PC-3 (cell line): Measurements from ENCODE around the gene OR2AJ1. TPM values are rescaled to one million over a fixed set of nuclear protein-coding genes. Genes with fewer than 3 reads are reported as not detected.

Experiments
- ATAC-seq: fragments of 200-7000 bp; cut with Tn5 transposase; 2 replicates; pipeline ENCODE4 v1.9.1; 2020; ENCODE audit warnings: mild to moderate bottlenecking, moderate library complexity
- BruUV-seq: library from RNA; stranded (reverse); fragments of 400-500 nt; replicated peaks from 2 replicates; lab custom pipeline; 2021; lab: Mats Ljungman, UMichigan
- CTCF ChIA-PET: fragments of 300-600 bp; sonication (Branson Sonifier 250); formaldehyde crosslinking; loops from one replicate; lab custom pipeline; 2022; ENCODE audit warnings: antibody characterized with exemption; lab: Charles Lee
- POLR2A ChIA-PET: fragments of 300-600 bp; sonication (Branson Sonifier 250); formaldehyde crosslinking; loops from one replicate; lab custom pipeline; 2022; ENCODE audit warnings: antibody characterized with exemption; ENCODE audit not compliant: unreplicated experiment; lab: Charles Lee
- DNase-seq: peaks from one replicate; pipeline ENCODE4 v3.0.0-alpha.2; 2015
- H2AFZ ChIP-seq: fragments of 300-600 bp; sonication (generic); 2 replicates; pipeline ENCODE4 v1.6.0; 2016; ENCODE audit warnings: antibody characterized with exemption, low read length
- H3F3A ChIP-seq: fragments of 300-600 bp; sonication (generic); one replicate; pipeline ENCODE4 v1.6.0; 2017; ENCODE audit warnings: antibody characterized with exemption, low read length, control low read depth, mild to moderate bottlenecking; ENCODE audit not compliant: unreplicated experiment
- H3K27ac ChIP-seq: fragments of 300-600 bp; sonication (generic); 2 replicates; pipeline ENCODE4 v1.5.1; 2016; ENCODE audit warnings: mild to moderate bottlenecking, low read length
- H3K27me3 ChIP-seq: fragments of 300-600 bp; sonication (generic); 2 replicates; pipeline ENCODE4 v1.6.1; 2016; ENCODE audit warnings: low read length, mixed read lengths
- H3K36me3 ChIP-seq: fragments of 300-600 bp; sonication (generic); 2 replicates; pipeline ENCODE4 v1.6.1; 2016; ENCODE audit warnings: low read depth, mixed run types, low read length, mixed read lengths
- H3K4me1 ChIP-seq: fragments of 300-600 bp; sonication (generic); 2 replicates; pipeline ENCODE4 v1.5.1; 2016; ENCODE audit warnings: low read length; ENCODE audit not compliant: insufficient read depth
- H3K4me2 ChIP-seq: fragments of 300-600 bp; sonication (generic); 2 replicates; pipeline ENCODE4 v1.6.0; 2016; ENCODE audit warnings: low read length
- H3K4me3 ChIP-seq: fragments of 300-600 bp; sonication (generic); 2 replicates; pipeline ENCODE4 v1.5.1; 2016; ENCODE audit warnings: mild to moderate bottlenecking, low read length, mixed read lengths
- H3K79me2 ChIP-seq: fragments of 300-600 bp; sonication (generic); 2 replicates; pipeline ENCODE4 v1.6.1; 2017; ENCODE audit warnings: low read length, mixed read lengths
- H3K9ac ChIP-seq: fragments of 300-600 bp; sonication (generic); 2 replicates; pipeline ENCODE4 v1.6.0; 2016; ENCODE audit warnings: mild to moderate bottlenecking, low read length
- H3K9me2 ChIP-seq: fragments of 300-600 bp; sonication (generic); replicated peaks from 2 replicates; pipeline ENCODE4 v1.6.1; 2016; ENCODE audit warnings: mixed run types, low read length, mixed read lengths
- H3K9me3 ChIP-seq: fragments of 300-600 bp; sonication (generic); 2 replicates; pipeline ENCODE4 v1.6.1; 2016; ENCODE audit warnings: low read length, mixed read lengths
- H4K20me1 ChIP-seq: fragments of 300-600 bp; sonication (generic); 2 replicates; pipeline ENCODE4 v1.6.1; 2016; ENCODE audit warnings: low read length, mixed read lengths
- CTCF ChIP-seq: fragments of 300-600 bp; sonication (generic); conservative IDR thresholded peaks from 2 replicates; pipeline ENCODE4 v1.5.1; 2017; ENCODE audit warnings: antibody characterized with exemption, low read depth, mild to moderate bottlenecking, low read length
- EZH2 ChIP-seq: fragments of 300-600 bp; sonication (generic); IDR thresholded peaks from one replicate; pipeline ENCODE4 v1.6.1; 2017; ENCODE audit warnings: antibody characterized with exemption, mild to moderate bottlenecking, low read length; ENCODE audit not compliant: unreplicated experiment
- EZH2phosphoT487 ChIP-seq: fragments of 300-600 bp; sonication (generic); IDR thresholded peaks from 2 replicates; pipeline ENCODE4 v1.6.1; 2018; ENCODE audit warnings: mild to moderate bottlenecking, antibody characterized with exemption, low read length, borderline replicate concordance
- intact Hi-C: fragments of 100-400 bp; cut with micrococcal nuclease; formaldehyde crosslinking; loops from 2 replicates; pipeline ENCODE4 v1.9.0; 2023
- total RNA-seq: library from RNA; depleted of rRNA; stranded (reverse); fragments of >200 nt; gene quantifications from 2 replicates; pipeline ENCODE4 v1.2.3, GENCODE V29; 2014

Gene OR2AJ1
- total RNA-seq, 1 experiment from 2014 or later: not detected

DNA sequence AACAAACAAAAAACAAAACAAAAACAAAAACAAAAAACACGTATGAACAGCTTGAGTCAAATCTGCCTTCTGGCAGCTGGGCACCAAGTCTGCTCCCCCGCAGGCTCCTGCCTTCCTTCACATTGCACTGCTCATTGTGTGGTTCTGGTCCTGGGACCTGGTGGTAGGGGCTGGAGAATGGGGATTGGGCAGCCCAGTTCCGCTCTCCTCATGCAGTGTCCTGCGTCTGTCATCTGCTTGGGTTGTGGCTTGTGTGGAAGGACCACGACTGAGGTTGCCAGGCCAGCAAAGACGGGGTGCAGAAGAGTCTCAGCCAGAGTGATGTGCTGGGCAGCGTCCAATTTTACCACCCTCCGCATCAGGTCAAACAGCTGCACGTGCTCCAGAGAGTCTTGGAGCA lies 11.1 kb downstream of the OR2AJ1 start:
- no peaks in the 10 kb centered on the region for H3K9me2 ChIP-seq
- H3K36me3 ChIP-seq: no peaks in the 10 kb centered on the region
- DNase-seq: no peak
- TF ChIP-seq EZH2 (no peak), EZH2phosphoT487 (no peak), CTCF (no peak)
- CTCF ChIA-PET: no interaction called here
- H4K20me1 ChIP-seq: no peaks in the 10 kb centered on the region
- H3K9me3 ChIP-seq: no peaks in the 10 kb centered on the region
- no peak overlapping the region for H3K4me2 ChIP-seq
- ATAC-seq: no peak
- no peak overlapping the region for H2AFZ ChIP-seq
- H3F3A ChIP-seq: no peaks in the 10 kb centered on the region
- POLR2A ChIA-PET: no interaction called here
- H3K79me2 ChIP-seq: no peaks in the 10 kb centered on the region
- H3K4me1 ChIP-seq: peaks cover 6% of the 10 kb centered on the region; the same call in 1 of the 2 replicates
- intact Hi-C loops: loop anchor here (5.0 kb wide), 5 partner anchors 112 to 752 kb away; partner anchors contain the start of gene OR2L3
- no peak overlapping the region for H3K9ac ChIP-seq
- H3K4me3 ChIP-seq: no peak overlapping the region
- H3K27ac ChIP-seq: no peak overlapping the region
- no TSS peak for BruUV-seq
- H3K27me3 ChIP-seq: no peaks in the 10 kb centered on the region

GRCh38 chr1:247936415-247936814 lies 11.7 kb downstream of the OR2AJ1 start:
- no peak for ATAC-seq
- H3F3A ChIP-seq: no peaks in the 10 kb centered on the region
- H2AFZ ChIP-seq: peak overlapping the region; percentile 96; the same call in 1 of the 2 replicates
- no peak overlapping the region for H3K27ac ChIP-seq
- no peaks in the 10 kb centered on the region for H3K27me3 ChIP-seq
- DNase-seq: peak; percentile 19
- no peaks in the 10 kb centered on the region for H3K9me2 ChIP-seq
- H4K20me1 ChIP-seq: no peaks in the 10 kb centered on the region
- H3K9ac ChIP-seq: no peak overlapping the region
- no peaks in the 10 kb centered on the region for H3K79me2 ChIP-seq
- no peaks in the 10 kb centered on the region for H3K9me3 ChIP-seq
- H3K4me3 ChIP-seq: no peak overlapping the region; the same call in 1 of the 2 replicates
- peak overlapping the region; percentile 86 for H3K4me2 ChIP-seq
- no TSS peak for BruUV-seq
- H3K4me1 ChIP-seq: peaks cover 4% of the 10 kb centered on the region; the same call in 1 of the 2 replicates
- CTCF ChIA-PET: interaction anchor here (0.6 to 1.1 kb wide), 2 partner anchors 307 to 336 kb away, joined by 4 read pairs; no protein-coding TSS in a partner anchor
- H3K36me3 ChIP-seq: no peaks in the 10 kb centered on the region
- TF ChIP-seq EZH2 (no peak), CTCF (no peak), EZH2phosphoT487 (no peak)
- intact Hi-C loops: loop anchor here (5.0 kb wide), 5 partner anchors 111 to 751 kb away; partner anchors contain the start of gene OR2L3
- POLR2A ChIA-PET: no interaction called here
